DMS153 (cell line): ENCODE results near the gene HNRNPUL1.
"Not testable (repeated sequence)": the region's sequence is repeated elsewhere in the genome, so short reads cannot be mapped to it uniquely, and the experiment has no call there.

Source experiments
- DNase-seq: peaks from one replicate; lab custom pipeline; 2025; lab: John Stamatoyannopoulos, UW

The HNRNPUL1 gene

DNA sequence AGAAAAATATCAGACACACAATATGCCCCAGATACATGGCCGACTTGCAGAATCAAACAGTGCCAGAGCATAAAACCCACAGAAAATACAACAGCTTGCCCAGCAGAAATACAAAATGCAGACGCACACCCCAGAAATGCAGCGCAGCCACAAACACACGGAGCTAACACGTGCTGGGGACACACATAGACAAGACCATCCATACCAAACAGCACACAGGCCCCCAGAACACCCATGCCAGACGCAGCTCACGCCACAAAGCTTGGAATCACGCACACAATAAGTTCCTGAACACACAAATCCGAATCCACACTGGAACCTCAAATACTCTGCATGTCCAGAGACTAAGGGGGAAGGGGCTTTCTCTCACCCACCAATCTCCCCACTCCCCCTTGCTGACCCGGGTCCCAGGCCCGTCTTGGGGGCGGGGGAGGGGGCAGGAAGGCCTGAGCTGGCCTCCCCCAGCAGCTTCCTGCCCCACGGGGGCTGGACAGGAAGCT, 63.0 kb downstream of the HNRNPUL1 start:
- DNase-seq = no peak

DNA sequence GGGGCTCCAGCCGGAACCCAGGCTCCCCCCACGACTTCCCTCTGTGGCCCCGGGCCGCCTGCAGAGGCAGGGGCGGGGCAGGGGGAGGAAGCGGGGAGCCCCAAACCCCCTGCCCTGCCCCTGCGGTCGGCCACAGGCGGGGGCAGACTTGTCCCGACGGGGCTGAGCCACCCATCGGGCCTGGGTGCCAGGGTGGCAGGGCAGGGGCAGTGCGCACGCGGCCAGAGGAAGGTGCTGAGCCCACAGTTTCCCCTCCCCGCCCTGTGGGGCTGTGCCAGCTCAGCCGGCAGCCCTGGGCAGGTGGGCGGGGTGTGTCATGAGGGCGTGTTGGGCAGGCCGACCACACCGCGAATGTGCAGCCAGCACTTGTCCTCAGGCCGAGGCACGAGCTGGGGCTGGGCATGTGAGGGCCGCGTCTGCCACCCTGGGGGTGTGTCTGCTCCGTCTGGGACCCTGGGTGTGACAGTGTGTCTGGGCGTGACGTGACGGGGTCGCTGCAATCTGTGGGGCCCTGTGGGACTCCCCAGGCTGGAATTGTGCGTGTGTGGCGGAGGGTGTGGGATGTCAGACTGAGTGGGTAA, 63.5 kb downstream of the HNRNPUL1 start:
- peak; percentile 32 for DNase-seq

DNA sequence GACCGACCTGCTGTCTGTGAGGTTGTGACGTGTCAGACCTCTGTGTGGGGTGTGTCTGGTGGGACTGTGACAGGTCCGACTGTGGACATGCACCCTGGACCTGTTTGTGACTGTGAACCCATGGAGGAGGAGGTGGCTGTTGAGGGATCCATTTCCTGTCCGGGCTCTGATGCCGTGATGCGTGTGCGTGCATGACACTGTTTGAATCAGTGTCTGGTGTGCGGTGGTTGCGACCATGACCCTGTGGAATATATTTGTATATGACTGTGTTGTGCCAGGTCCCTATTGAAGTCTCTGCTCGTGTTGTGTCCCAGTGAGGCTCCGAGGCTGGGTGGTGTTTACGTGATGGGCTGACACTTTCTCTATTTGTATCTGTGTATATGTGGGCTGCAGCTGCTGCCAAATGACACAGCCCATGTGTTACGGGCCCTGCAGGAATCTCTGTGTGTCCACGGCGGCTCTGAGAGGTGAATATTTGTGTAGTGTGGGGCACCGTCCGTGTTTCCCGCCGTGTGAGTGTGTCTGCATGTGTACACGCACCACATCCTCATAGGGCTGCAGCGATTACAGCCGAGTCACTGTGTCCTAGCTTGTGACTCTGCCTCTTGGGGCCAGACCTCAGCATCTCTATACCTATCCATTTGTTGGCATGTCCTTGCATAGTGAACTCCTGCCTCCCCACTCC, 64.1 kb downstream of the HNRNPUL1 start:
- no peak for DNase-seq

DNA sequence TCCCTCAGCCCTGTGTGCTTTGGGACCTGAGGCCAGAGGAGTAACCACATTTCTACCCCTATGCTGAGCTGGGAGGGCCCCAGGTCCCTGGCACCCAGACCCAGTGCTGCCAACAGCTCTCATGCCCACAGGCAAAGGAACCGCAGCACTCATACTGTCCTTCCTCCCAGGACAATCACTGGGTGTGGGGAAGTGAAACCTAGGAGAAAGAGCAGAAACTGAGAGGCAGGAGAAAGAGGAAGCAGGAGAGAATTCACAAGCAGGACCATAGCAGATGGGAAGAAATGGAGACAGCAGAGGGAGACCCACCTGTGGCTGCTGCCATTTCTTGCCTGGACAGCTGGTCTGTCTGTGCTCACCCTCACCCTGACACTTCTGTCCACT, 64.7 kb downstream of the HNRNPUL1 start:
- no peak for DNase-seq

DNA sequence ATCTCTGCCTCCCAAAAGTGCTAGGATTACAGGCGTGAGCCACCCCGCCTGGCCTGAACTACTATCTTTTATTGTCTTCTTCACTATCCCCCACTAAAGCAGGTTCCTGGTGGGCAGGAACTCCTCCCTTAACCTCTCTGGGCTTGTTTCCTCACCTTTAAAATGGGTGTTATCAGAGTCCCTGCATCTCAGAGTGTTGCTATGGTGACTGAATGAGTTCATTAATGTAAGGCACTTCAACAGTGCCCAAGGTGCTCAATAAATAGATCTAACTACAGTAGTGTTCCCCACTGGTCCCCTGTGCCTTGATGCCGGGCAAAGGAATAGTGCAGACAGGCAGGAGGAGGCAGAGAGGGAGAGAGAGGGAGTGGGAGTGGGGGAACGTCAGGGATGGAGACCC, 66.3 kb downstream of the HNRNPUL1 start:
- no peak for DNase-seq

DNA sequence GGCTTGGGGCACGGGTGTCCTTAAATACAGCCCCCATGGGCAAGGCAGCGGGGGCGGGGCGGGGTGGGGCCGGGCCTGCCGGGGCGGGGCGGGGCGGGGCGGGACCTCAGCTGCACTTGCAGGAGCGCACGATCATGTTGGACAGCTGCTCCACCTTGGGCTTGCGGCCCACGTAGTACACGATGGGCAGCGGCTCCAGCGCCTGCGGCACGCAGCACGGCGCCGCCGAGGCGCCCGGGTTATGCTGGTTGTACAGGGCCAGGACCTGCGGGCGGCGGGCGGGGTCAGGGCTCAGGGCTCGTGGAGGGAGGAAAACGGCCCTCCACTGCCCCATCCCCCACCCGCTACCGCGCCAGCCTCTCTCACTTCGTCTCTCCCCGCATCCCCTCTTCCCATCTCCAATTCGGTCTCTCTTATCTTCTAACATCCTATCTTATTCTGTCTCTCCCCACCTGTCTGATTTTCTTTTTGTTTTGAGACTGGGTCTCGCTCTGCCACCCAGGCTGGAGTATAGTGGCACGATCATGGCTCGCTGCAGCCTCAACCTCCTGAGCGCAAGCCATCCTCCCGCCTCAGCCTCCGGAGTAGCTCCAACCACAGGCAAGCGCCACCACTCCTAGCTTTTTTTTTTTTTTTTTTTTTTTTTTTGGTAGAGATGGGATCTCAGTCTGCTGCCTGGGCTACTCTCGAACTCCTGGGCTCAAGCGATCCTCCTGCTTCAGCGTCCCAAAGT, 66.9 kb downstream of the HNRNPUL1 start:
- DNase-seq = no peak

DNA sequence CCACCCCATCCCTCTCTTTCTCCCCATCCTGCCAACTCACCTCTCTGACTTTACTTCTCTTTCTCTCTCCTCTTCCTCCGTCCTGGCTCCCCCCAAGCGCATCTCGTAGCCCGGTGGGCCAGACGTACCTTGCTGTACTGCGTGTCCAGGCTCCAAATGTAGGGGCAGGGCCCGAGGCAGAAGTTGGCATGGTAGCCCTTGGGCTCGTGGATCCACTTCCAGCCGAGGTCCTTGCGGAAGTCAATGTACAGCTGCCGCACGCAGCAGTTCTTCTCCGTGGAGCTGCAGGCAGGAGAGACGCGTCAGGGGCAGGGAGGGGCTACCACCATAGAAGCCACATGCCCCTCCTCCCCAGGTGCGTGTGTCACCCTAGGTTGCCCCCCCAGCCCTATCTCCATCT, 67.8 kb downstream of the HNRNPUL1 start:
- DNase-seq = no peak

DNA sequence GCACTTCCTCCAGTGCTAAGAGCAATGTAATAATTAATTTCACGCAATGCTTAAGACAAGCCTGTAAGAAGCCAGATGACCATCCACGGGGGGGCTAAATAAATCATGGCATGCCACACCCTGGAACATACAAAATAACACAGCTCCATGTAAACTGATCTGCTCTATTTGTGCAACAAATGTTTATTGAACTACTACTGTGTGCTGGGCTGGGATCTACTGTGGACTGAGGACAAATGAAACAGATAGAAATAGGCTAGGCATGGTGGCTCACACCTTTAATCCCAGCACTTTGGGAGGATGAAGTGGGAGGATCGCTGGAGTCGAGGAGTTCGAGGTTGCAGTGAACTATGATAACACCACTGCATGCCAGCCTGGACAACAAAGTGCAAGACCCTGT, 68.3 kb downstream of the HNRNPUL1 start:
- no peak for DNase-seq

DNA sequence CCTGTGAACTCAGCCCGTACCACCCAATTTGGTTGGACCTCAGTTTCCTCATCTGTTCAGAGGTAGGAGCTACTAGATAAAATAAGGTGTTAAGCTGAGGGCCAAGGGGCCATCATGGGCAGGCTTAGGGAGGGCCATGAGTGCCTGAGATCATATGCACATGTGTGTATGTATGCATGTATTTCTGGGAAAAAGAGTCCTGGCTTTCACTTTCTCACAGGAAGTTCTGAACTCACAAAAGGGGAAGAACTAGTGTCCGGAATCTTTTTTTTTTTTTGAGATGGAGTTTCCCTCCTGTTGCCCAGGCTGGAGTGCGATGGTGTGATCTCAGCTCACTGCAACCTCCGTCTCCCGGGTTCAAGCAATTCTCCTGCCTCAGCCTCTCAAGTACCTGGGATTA, 70.6 kb downstream of the HNRNPUL1 start:
- DNase-seq = no peak

DNA sequence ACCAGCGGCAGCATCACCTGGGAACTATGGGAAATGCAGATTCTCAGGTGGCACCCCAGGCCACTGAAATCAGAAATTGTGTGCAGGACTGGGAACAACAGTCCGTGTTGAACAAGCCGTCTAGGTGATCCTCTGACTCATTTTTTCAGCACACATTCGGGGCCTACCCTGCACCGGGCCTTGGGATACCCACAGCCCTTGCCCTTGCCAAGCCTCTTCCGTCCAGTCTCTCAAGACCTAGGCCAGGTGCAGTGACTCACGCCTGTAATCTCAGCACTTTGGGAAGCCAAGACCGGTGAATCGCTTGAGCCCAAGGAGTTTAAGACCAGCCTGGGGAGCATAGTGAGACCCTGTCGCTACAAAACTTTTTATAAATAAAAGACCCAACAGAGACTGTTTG, 71.3 kb downstream of the HNRNPUL1 start:
- no peak for DNase-seq

DNA sequence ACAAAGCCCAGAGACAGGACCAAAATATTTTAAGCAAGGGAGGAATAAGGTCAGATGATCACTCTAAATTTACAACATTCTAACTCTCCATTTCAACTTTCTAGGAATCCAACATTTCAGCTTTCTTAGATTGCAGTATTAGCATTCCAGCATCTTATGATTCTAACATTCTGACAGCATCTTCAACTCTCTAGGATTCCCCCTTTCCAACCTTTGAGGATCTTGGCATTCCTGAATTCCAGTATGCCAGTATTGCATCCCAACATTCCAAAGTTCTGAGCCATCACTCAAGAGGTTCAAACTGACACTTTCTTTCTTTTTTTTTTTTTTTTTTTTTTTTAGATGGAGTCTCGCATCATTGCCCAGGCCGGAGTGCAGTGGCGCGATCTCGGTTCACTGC, 75.8 kb downstream of the HNRNPUL1 start:
- no peak for DNase-seq

DNA sequence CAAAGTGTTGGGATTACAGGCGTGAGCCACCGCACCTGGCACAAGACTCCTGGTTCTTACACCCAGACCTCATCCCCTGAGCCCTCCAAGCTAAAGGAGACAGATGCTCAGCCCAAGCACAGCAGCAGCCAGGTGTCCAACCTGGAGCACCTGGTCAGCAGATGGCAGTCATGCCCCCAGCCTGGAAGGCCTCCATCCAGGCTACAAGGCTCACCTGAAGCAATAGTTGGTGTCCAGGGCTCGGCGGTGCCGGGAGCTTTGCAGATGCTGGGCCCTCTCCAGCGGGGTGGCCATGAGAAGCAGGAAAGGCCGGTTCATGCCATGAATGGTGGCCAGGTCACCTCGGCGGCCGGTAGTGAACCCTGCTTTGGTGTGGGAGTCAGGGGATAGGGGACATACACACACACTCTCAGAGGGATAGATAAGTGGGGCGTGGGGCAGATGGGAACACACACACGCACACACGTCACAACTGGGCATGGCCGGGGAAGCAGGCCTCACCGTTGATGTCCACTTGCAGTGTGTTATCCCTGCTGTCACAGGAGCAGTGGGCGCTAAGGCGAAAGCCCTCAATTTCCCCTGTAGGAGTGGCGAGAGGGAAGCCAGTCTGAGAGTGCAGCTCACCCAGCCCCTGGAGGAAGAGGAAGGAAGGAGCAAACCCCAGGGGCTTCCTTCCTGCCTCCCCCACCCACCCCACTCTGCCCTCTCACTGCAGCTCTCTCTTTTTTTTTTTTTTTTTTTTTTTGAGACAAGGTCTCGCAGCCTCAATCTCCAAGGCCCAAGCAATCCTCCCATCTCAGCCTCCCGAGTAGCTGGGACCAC, 77.7 kb downstream of the HNRNPUL1 start:
- peak; percentile 34 for DNase-seq

DNA sequence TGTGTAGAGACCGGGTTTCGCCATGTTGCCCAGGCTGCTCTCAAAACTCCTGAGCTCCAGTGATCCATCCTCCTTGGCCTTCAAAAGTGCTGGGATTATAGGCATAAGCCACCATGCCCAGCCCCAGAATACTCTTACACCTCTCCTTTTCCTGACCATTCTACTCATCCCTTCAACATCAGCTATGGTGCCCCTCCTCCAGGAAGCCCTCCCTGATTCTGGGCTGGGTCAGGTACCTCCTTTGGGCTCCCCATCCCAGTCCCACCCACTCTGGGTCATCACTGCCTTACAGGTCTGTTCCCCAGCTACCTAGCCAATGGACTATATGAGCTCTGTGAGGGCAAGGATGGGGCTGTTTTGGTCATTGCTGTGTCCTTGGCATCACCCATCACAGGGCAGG, 80.0 kb downstream of the HNRNPUL1 start:
- no peak for DNase-seq

DNA sequence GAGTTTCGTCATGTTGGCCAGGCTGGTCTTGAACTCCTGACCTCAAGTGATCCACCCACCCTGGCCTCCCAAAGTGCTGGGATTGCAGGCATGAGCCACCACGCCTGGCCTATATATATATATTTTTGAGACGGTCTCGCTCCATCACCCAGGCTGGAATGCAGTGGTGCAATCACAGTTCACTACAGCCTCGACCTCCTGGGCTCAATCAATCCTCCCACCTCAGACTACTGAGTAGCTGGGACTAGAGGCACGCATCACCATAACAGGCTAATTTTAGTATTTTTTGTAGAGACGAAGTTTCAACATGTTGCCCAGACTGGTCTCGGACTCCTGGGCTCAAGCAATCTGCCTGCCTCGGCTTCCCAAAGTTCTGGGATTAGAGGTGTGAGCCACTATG, 82.7 kb downstream of the HNRNPUL1 start:
- not testable (repeated sequence) for DNase-seq

DNA sequence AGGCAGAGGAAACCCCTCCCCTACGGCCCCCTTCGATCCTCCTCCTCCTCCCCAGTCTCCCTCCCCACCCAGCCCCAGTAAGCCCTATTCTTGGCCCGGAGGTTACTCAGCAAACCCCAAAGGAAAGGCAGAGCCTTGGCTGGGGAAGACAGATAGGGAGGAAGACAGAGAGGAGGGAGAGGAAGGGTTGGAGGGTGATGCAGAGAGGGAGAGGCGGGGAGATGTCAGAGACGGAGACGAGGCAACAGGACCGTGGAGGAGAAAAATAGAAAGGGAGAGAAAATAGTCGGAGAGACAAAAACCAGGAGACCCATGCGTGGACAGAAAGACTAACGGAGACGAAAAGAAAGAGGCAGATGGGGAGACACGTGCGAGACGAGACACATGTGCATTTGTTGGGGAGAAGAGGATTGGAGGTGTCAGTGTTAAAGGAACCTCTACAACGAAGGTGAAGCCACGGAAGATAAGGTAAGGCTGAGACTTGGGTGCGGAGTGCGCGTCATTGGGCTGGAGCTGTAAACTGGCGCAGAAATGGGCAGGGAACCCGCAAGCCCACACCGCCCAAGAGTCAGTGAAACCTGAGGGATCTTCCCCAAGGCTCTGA, 86.7 kb downstream of the HNRNPUL1 start:
- no peak for DNase-seq

DNA sequence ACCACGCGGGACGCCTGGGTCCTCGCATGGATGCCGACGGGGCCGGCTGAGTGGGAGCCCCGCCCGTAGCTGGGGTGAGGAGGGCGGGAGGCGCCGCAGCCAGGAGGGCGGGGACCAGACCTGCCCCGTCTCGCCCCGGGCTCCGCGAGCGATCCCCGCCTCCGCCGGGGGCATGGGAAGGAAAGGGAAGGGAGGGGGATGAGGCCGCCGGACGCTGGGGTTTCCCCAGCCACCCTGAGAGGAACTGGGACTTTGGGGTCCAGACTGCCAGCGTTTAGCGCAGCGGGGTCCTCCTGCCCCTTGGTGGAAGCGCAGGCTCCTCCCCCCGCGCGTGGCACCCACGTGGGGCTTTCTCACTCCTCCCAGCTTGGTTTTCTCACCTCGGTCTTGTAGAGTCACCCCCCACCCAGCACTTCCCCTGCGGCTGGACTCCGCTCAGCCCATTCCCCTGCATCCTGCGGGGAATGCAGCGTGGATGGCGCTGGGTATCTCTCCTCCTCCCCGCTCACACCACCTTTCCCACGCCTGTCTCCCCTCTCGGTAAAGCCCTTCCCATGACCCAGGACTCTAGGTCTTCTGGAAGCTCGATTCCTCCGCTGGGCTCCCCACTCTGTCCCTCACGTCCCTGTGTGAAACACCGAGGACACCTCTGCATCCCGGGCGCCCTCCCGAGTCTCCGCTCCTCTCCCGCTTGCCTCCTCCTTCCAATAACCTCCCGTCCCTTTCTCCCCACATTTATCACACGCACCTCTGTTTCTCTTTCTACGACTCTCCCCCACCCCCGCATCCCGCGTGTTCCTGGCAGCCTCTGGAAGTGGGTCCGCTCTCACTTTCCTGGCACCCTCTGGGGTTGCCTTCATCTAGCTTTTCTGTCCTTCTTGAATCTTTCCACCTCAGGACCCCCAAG, 87.4 kb downstream of the HNRNPUL1 start:
- DNase-seq = no peak

DNA sequence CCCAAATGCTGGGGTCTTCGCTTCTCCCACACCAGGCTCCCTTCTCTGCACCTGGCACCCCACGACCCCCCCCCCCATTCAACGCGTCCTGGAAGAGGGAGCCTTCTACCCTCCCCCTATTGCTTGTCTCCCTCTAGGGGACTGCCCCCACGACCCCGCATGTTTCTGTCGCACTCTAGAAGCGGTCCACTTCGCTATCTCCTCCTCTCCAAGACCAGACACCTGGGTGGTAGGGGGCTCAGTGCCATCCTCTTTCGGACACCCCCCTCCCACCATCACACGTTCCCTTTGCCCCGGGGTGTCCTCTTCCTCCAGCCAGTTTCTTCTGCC, 88.1 kb downstream of the HNRNPUL1 start:
- DNase-seq = no peak

DNA sequence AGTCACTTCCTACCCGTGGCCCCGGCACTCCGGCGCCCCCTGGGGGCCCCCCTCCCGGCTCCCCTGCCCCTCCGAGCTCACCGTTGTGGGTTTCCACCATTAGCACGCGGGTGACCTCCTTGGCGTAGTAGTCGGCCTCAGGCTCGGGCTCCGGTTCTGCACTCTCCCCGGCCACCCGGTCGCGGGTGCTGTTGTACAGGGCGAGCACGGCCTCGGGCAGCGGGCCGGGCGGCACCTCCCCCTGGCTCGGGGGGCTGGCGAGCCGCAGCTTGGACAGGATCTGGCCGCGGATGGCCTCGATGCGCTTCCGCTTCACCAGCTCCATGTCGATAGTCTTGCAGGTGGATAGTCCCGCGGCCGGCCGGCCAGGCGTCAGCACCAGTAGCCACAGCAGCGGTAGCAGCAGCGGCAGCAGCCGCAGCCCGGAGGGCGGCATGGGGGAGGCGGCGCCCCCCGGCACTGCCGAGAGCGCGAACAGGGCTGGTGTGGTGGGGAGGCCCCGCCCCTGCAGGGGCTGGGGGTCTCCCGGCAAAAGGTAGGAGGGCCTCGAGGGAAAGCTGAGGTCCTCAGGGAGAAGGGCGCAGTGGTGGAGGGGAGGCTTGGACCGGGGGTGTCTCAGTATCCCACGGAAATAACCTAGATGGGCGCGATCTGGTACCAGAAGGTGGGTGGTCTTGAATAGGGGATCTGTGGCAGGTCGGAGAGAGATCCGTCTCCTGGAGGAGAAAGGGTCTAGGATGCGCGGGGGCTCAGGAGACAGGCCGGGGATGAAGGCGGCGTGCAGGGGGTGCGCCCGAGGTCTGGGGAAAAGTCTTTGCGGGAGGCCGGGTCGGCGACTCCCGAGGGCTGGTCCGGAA, 88.7 kb downstream of the HNRNPUL1 start:
- no peak for DNase-seq

DNA sequence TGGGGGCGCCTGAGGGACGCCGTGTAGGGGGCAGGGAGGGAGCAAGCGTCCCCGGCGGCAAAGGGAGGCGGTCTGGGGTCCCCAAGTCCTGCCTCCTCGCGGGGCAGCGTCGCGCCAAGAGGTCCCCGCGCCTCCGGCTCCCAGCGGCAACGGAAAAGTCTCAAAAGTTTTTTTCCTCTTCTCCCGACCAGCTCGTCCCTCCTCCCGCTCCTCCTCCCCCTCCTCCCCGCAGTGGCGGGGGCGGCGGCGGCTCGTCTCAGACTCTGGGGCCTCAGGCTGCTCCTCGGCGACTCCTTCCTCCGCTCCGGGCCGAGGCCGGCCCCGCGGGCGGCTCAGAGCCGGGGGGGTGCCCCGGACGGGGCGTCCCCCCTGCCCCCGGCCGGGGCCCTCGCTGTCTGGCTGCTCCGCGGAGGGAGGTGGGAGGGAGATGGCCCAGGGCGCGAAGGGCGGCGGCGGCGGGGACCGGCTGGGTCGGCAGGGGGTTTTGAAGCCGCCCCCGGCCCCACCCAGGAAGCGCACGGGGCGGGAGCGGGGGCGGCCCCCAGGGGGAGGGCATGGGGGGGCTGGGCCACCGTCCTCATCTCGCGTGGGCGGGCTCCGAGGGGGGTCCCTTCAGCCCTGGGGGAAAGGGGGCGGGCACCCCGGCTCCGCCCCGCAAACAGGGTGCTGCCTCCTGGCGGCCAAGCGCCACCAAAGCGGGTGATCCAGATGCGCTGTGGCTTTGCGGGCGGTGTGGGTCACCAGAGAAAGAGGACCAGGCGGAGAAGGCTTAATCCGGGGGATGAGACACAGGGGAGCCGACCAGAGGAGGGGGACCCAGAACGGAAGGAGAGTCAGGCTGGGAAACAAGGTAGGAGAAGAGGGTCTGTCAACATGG, 89.5 kb downstream of the HNRNPUL1 start, which contains the start of gene TGFB1:
TGFB1 (minus strand) TSS at position 457 of the 877 bp plus-strand sequence. CDS start 878 bp downstream, outside the sequence.
- no peak for DNase-seq
